Measurements from ENCODE around the gene MAP3K6.
"Not testable (repeated sequence)": the region's sequence is repeated elsewhere in the genome, so short reads cannot be mapped to it uniquely, and the experiment has no call there.

MAP3K6 gene

DNA sequence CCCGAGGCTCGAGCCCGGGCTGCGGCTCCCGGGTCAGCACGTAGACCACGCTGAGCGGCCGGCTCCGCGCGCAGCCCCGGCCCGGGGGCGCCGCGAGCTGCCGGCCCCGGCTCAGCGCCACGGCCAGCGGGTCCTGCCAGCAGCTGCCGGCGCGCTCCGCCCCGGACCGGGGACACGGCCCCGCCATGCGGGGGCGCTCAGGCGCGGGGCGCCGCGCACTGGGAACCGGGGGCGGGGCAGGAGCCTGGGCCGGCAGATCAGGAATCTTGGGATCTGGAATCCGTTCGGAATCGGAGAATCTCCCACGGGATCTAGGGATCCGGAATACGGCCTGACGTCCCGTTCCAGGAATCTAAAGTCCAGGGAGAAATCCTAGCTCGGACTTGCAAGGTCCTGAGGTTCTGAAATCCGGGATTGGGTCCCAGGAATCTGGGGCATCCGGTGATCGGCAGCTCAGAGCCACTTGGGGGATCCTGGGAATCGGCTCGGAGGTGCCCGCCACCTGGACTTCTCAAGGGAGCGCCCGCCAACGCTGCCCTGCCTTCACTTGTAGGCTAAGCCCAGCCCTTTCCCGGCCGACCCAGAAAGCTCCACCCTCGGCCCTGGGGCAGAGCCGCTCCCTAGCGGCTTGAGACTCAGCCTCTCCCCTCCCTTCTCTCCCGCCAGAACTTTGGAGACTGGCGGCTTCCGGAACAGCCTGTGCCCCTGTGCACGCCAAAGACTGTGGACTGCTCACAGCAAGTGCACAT is at the start of gene MAP3K6:
Gene MAP3K6 (minus strand): TSS at position 551 of the 749 bp plus-strand sequence. CDS start 364 bp downstream, at position 187.
- DNase-seq = peak; percentile 91

GRCh38 chr1:27414091-27414490 is 47.3 kb upstream of the MAP3K6 start:
- DNase-seq = no peak

- DNase-seq = peak; percentile 57
These were observed 46.2 kb upstream of the MAP3K6 start for GRCh38 chr1:27413004-27413403.

DNA sequence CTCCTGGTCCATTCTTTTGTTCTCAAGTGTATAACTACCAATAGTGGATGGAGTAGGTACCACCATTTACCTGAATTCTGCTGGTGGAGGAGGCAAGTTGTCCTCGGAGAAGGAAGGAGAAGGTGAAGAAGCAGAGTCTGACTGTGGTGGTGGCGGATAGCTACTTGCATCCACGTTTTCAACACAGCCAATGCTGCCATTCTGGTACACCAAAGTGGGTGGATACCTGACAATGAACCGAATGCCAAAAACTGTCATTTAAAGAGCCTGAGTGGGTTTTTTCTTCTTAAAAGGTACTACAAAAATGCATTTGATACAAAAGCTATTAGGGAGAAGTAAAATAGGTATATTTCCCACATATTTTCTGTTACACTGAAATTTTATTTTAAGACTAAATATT is 45.7 kb upstream of the MAP3K6 start:
- no peak for DNase-seq

DNA sequence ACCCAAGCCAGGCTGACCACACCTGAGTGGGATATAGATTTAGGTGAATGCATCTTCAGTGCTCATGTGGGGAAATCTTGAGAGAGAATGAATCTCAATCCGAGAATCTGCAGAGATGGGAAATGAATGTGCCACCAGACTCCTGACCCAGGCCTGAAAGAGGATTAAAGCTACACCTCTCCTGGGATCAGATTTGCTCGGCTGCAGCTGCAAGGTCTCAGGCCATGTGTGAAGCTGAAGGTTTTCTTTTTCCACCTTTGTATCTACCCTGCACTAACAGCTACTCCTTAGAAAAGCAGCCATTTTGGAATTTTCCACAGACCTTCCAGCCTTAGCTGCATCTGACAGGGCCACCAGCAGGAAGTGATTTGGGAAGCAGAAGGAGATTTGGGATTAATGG is 43.9 kb upstream of the MAP3K6 start:
- no peak for DNase-seq

- no peak for DNase-seq
These were observed 42.9 kb upstream of the MAP3K6 start for GRCh38 chr1:27409669-27410068.

DNA sequence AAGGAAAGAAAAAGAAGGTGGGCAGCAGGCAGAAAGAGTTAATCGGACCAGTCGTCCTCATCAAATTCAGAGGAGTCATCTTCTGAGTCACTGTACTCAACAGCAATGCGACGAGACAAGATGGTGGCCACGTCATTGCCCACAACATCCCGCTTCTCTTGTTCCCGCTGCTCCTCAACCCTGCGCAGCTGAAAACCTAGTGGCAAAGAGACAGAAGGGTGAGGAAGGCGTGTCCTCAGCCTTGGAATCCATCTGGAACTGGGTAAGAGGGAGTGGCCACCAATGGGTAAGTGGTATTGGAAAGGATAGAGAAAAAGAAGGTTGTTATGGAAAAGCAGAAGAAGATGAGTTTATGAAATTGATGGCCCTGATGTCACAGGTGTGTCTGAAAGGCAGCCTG is 41.4 kb upstream of the MAP3K6 start:
- DNase-seq = no peak

GRCh38 chr1:27406791-27407190 is 40.0 kb upstream of the MAP3K6 start:
- DNase-seq = not testable (repeated sequence)

DNA sequence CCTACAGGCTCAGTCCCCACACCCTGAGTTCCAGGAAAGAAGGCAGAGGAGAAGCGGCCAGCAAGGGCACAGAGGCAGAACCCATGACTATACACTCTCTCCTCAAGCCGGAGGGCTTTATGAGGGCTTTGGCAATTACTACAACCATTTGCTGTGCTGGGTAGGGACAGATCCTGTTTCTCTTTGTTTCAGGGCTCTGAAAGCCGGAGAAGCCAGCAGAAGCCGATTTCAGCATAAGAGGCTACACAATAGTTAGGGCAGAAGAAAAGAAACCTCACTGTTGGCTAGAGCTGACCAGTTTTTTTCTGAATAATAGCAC is 39.6 kb upstream of the MAP3K6 start:
- no peak for DNase-seq

DNA sequence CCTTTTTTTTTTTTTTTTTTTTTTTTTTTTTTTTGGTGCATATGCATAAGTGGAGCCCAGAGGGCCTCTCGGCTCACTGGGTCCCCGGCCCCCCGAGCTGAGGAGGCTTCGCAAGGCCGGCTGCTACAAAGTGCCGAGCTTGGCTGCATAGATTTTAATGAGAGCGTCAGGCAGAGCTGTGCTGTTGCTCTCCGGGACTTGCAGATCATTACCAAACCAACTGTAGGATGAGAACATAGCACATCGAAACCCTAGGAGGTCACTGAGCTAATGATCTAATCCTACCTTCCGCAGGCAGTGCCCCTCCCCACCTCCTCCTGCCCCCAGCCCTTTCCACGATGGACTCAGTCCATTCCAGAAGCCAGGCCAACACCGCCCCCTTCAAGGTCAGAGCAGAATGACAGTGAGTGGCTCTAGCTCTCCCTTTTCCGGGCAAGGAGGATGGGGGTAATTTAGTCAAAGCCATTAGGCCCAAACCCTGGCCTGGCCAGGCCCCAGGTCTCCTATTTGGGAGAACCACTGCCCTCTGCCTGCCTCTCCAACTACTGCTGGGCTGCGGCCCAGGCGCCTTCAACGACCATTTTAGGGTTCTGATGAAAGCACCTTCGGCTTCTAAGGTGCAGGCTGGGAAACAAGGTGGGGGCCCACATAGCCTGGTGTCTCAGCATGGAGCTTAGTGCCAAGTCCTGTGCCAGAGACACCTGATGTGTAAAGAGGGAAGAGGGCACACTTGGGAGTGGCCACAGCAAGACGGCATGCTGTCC is 39.0 kb upstream of the MAP3K6 start:
- not testable (repeated sequence) for DNase-seq

DNA sequence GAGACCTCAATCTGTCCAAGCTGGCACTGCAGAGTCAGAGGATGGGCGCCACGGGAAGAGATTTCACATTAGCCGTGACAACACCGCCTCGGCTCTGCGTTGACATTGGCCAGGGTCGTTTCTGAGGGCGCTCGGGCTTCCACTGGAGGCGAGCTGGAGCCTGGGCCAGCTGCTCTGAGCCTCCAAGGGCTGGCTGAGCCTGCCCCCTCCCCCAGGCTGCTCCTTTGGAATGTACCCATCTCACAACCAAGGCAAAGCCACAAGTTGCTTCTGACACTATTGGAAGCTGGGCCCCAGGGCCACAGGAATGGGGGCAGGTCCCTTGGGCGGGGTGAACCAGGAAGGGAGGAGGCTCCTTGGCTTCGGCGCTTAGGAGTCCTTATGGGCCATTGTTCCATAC is 38.3 kb upstream of the MAP3K6 start:
- DNase-seq = no peak

- peak; percentile 37 for DNase-seq
These were observed 37.2 kb upstream of the MAP3K6 start for GRCh38 chr1:27403931-27404330.

DNA sequence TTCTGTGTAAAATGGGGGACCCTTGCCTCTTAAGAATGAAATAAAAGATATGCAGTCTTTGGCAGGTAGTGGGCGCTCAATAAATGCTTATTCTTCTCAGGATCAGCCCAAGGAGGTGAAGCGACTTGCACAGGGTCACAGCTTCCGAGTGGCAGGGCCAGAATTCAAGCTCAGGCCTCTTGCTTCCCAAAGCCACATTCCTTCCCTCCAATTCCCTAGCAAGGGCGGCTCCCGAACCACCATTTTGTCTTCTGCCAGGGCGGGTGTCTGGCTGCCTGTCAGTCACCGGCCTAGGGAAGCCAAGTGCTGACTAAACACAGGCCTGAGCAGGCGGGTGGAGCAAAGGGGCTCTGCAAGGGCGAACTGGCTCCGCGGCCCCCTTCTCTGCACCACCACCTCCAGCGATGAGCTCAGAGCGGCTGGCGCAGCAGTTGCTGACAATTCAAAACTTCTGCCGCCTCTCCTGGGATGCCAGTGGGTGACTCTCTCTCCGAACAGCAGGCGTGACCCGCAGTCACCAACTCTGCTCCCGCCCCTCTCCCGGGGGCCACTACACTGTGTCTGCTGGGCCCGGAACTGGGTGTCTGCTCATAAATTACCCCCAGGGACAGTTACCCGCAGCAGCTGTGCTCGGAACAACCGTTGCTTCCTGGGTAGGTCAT is 36.4 kb upstream of the MAP3K6 start:
- DNase-seq = peak; percentile 83

DNA sequence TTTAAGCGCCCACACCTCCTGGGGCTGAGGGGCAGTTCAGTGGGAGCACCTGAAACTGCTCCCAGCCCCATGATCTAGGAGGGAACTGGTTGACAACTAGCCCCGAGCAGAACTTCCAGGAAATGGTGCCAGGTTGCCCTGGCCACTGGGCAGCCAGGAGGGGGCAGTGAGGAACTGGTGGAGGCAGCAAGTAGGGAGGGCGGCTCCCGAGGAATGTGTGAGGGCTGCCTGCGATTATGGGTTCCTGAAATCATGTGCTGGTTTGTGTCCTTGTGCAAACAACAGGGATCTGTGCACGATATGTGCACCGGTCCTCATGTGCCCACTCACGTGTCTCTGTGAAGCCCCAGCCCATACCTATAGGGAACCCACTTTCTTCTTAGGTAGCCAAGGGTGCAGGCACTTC is 35.6 kb upstream of the MAP3K6 start:
- DNase-seq = peak; percentile 85

DNA sequence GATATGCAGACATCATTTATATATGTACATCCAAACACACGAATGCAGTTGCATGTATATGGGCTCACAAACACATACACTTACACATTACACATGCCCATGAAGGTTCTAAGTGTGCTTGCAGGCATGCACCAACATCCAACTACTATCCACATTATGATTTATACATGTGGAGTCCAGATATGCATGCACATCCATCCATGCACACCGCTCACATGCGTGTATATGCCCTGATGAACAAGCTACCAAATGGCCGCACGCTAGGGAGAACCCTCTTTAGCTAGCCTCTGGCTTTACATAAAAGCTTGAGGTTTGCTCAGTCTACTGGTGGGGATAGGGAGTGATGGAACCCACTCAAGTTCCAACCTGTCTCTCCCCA is 34.2 kb upstream of the MAP3K6 start:
- DNase-seq = no peak

DNA sequence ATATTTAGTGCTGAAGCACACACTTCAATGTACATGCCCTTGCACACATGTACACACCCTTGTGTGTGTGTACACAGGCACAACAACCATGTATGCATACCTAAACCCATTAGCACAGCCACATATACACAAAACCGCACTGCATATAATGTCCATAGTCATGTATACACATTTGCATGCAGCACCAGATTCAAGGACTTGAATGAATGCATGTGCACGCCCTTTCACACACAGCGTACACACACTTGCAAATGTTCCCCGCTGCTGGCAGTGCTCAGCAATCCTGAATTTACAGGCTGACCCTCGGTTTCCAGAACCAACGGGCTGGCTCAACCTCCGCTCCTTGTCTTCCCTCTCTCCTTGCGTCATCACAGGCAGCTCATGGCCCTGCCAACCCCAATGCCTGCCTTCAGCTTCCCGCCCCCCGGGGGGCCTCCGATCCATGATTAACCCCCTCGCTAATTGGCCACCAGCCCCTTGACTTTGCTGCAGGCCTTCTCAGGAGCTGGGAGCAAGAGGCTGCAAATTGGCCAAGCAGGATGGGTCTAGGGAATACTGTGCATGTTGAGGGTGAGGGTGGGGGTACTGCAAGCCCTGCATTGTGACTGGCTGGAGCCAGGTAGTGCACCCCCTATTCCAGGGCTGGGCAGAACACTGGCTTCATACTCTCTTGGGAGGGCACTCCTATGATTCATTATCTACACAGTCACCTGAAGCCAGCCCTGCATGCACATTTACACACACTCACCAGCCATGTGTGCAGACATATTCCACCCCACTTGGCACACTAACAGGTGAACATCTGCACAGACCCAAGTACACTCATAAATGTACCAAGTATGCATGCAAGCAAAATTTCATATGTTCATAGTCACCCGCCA is 33.6 kb upstream of the MAP3K6 start:
- no peak for DNase-seq

DNA sequence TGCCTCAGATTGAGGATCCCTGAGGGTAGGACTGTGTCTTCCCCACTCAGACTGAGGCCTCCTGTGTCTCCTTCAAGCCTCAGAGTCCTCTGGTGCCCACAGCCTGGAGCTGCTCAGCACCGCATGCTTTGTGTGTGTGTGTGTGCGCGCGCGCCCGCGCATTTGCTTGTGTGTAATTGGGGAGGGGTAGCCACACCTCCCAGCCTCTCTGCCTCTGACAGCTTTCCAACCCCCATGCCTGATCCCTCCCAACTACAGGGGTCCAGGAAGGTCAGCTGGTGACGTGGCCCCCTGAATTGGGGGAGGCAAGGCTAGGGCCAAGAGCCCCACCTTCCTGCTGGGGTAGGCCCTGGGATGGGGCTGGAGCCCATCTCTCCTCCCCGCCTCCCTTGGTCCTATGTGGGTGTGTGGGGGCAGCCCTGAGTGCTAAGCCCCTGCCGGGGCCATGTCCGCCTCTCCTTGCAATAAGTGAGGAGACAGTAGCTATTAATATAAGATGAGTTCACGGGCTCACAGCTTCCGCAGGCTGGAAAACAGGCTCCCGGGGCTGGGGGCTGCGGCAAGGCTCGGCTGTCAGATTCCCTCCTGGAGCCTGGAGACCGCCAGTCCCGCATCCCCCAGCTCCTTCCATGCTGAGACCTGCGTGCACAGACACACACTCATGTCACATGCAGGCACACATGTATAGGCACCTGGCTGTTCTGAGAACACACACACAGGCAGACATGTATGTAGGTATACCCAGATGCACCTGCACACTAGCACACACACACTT is 32.7 kb upstream of the MAP3K6 start:
- no peak for DNase-seq

GRCh38 chr1:27398405-27399149 is 31.8 kb upstream of the MAP3K6 start:
- DNase-seq = no peak

DNA sequence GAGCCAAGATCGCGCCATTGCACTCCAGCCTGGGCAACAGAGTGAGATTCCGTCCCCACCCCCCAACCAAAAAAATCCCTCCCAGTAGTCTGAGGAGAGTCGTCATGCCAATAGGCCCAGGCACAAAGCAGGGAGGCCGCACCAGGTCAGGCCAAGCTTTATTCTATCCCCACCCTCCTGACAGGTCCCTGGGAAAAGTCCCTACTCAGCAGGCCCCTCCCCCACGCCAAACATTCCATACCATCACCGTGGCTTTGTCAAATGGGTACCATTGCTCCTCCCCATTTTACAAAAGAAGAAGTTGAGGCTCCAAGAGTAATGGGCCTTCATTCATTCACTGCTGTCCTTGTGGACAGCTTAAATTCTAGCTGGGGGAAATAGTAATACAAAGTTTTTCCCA is 31.0 kb upstream of the MAP3K6 start:
- DNase-seq = no peak

- no peak for DNase-seq
These were observed 30.3 kb upstream of the MAP3K6 start for GRCh38 chr1:27397110-27397509.

DNA sequence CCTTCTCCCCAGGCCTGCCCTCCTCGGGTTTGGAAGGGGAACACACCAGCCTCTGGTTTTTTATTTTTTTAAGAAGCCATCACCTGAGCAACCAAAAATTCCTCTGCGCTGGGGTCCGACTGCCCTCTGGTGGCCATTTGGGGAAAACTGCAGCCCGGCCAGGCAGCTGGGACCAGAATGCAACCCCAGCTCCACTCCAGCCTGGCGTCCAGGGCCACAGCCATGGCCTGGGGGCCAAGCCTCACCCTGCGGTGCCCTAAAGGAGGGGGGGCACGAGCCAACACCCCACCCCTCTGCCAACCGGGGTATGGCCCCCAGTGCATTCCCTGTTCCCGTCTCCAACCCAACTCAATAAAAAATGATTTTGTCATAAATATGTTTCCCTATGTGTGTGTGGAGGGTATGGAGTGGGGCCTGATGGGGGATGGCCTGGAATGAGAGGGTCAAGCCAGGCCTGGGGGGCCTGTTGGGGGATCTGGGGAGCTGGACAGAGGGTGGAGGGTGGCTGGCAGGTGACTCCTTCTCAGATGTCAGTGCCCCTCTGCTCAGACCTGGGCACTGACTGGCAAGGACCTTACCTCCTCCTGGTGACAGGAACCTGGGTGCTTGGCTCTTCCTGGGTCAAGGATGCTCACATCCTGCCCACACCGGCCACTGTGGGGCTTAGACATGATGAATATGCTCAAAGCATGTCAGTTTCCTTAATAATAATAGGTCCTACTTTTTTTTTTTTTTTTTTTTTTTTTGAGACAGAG is 28.9 kb upstream of the MAP3K6 start:
- DNase-seq = peak; percentile 87
